Upper lobe of right lung (tissue), 1 donor: ENCODE measurements around the gene KANK3. TPM values are rescaled to one million over a fixed set of nuclear protein-coding genes. Genes with fewer than 3 reads are reported as not detected.

ENCODE experiments used
- ATAC-seq: fragments of 200-7000 bp; cut with Tn5 transposase; one replicate; pipeline ENCODE4 v1.9.1; 2020; ENCODE audit warnings: mild to moderate bottlenecking, moderate library complexity
- DNase-seq: peaks from one replicate; pipeline ENCODE4 v3.0.0-alpha.2; 2020
- H3K27ac ChIP-seq: fragments of 200-600 bp; one replicate; pipeline ENCODE4 v1.8.0; 2022
- H3K27me3 ChIP-seq: fragments of 200-600 bp; one replicate; pipeline ENCODE4 v1.8.0; 2022; ENCODE audit warnings: mild to moderate bottlenecking
- H3K36me3 ChIP-seq: fragments of 200-600 bp; one replicate; pipeline ENCODE4 v1.8.0; 2022
- H3K4me1 ChIP-seq: fragments of 200-600 bp; one replicate; pipeline ENCODE4 v1.8.0; 2022
- H3K4me3 ChIP-seq: fragments of 200-600 bp; one replicate; pipeline ENCODE4 v1.8.0; 2022; ENCODE audit warnings: mild to moderate bottlenecking
- H3K9me3 ChIP-seq: fragments of 200-600 bp; one replicate; pipeline ENCODE4 v1.8.0; 2022
- CTCF ChIP-seq: fragments of 200-600 bp; IDR thresholded peaks from one replicate; pipeline ENCODE4 v1.8.0; 2022; ENCODE audit warnings: antibody characterized with exemption
- intact Hi-C: fragments of 100-400 bp; cut with DNase I; formaldehyde crosslinking; loops from one replicate; pipeline ENCODE4 v1.11.0; 2022
- total RNA-seq: library from RNA; stranded (reverse); fragmentation: NEBNext Ultra II Directional; extraction: Animal tissue kit (Norgen Biotek cat#: 25700); gene quantifications from one replicate; pipeline ENCODE4 v1.2.1, GENCODE V29; 2021
- donor health status: DM: no; HTN: yes; CAD: no; lungs with severe emphysema.

The KANK3 gene
- total RNA-seq, 1 donor from 2014 or later = 54.0 TPM

GRCh38 chr19:8336660-8337059 is 6.4 kb downstream of the KANK3 start:
- Histone ChIP-seq H3K27me3 (peaks cover 18% of the 10 kb centered on the region), H3K27ac (no peak overlapping the region), H3K36me3 (peaks cover 9% of the 10 kb centered on the region), H3K9me3 (no peaks in the 10 kb centered on the region), H3K4me1 (peaks cover 33% of the 10 kb centered on the region), H3K4me3 (no peak overlapping the region)
- ATAC-seq = no peak
- no peak for DNase-seq
- intact Hi-C loops = no loop called here
- TF ChIP-seq CTCF = no peak

GRCh38 chr19:8336072-8336569 is 6.9 kb downstream of the KANK3 start:
- H3K36me3 ChIP-seq = peaks cover 14% of the 10 kb centered on the region
- intact Hi-C loops = no loop called here
- TF ChIP-seq CTCF = no peak
- H3K27me3 ChIP-seq = peaks cover 18% of the 10 kb centered on the region
- H3K27ac ChIP-seq = peak overlapping the region; percentile 55
- H3K4me1 ChIP-seq = peaks cover 33% of the 10 kb centered on the region
- no peak overlapping the region for H3K4me3 ChIP-seq
- H3K9me3 ChIP-seq = no peaks in the 10 kb centered on the region
- no peak for ATAC-seq
- DNase-seq = no peak

- peak; percentile 12 for TF ChIP-seq CTCF
- Histone ChIP-seq H3K27me3 (peaks cover 18% of the 10 kb centered on the region), H3K9me3 (no peaks in the 10 kb centered on the region), H3K27ac (peak overlapping the region; percentile 55), H3K4me1 (peaks cover 33% of the 10 kb centered on the region), H3K36me3 (peaks cover 18% of the 10 kb centered on the region), H3K4me3 (no peak overlapping the region)
- ATAC-seq (peak; percentile 29), DNase-seq (peak; percentile 69)
- intact Hi-C loops = no loop called here
Observed at GRCh38 chr19:8335343-8336071, 7.6 kb downstream of the KANK3 start.

GRCh38 chr19:8334458-8335342 is 8.4 kb downstream of the KANK3 start:
- Histone ChIP-seq H3K4me3 (peak overlapping the region; percentile 14), H3K27me3 (peaks cover 18% of the 10 kb centered on the region), H3K4me1 (peaks cover 33% of the 10 kb centered on the region), H3K9me3 (no peaks in the 10 kb centered on the region), H3K36me3 (peaks cover 24% of the 10 kb centered on the region), H3K27ac (no peak overlapping the region)
- ATAC-seq = peak; percentile 85
- TF ChIP-seq CTCF = no peak
- peak; percentile 88 for DNase-seq
- intact Hi-C loops = no loop called here

GRCh38 chr19:8333767-8334457 is 9.2 kb downstream of the KANK3 start:
- Histone ChIP-seq H3K27me3 (peaks cover 18% of the 10 kb centered on the region), H3K4me1 (peaks cover 28% of the 10 kb centered on the region), H3K4me3 (no peak overlapping the region), H3K36me3 (peaks cover 26% of the 10 kb centered on the region), H3K27ac (no peak overlapping the region), H3K9me3 (no peaks in the 10 kb centered on the region)
- no peak for TF ChIP-seq CTCF
- DNase-seq (no peak), ATAC-seq (no peak)
- intact Hi-C loops = no loop called here
